ENCODE data around the gene TEX261.

GRCh38 chr2:71018625-71019024 lies 24.0 kb upstream of the TEX261 start:
- TF ChIP-seq CTCF (IDR thresholded peaks at IDR 0.05) (no peak), POLR2A (IDR thresholded peaks at IDR 0.05) (no peak)

Measured in Peyer's patch (tissue), 4 donors.